Tibial artery (tissue), 4 donors: ENCODE measurements around the gene NEDD4L.

Source experiments
- DNase-seq, 2 donors: peaks; one replicate each; pipeline ENCODE4 v3.0.0-alpha.2; 2019
- H3K27ac ChIP-seq, 2 donors: fragments of 200-600 bp; sonication (generic) in 1 of 2; 1 replicate in 1 of 2; 2 replicates in 1 of 2; pipeline ENCODE4 v1.5.1; 2018 to 2019; ENCODE audit warnings: mild to moderate bottlenecking in 1 of 2
- H3K27me3 ChIP-seq, 2 donors: fragments of 200-600 bp; sonication (generic) in 1 of 2; one replicate each; pipeline versions ENCODE4 v1.5.1 to v1.6.0; 2016 to 2019
- H3K36me3 ChIP-seq, 3 donors: fragments of 200-600 bp; sonication (generic) in 2 of 3; one replicate each; pipeline ENCODE4 v1.5.1; 2016 to 2019; ENCODE audit warnings: mild to moderate bottlenecking in 2 of 3
- H3K4me1 ChIP-seq, 4 donors: fragments of 200-600 bp; sonication (generic) in 2 of 4; 1 replicate in 3 of 4; 2 replicates in 1 of 4; pipeline ENCODE4 v1.5.1; 2016 to 2019
- H3K4me3 ChIP-seq, 2 donors: fragments of 200-600 bp; sonication (generic) in 1 of 2; 1 replicate in 1 of 2; 2 replicates in 1 of 2; pipeline ENCODE4 v1.5.1; 2018 to 2019; ENCODE audit warnings: mild to moderate bottlenecking in 2 of 2
- H3K9me3 ChIP-seq, 3 donors: fragments of 200-600 bp; sonication (generic) in 1 of 3; one replicate each; pipeline ENCODE4 v1.5.1; 2016 to 2019
- CTCF ChIP-seq, 2 experiments: fragments of 200-600 bp in 1 of 2; fragments of 450-650 bp in 1 of 2; IDR thresholded peaks; one replicate each; pipeline ENCODE4 v1.5.1; 2017 to 2019; ENCODE audit warnings: antibody characterized with exemption in 2 of 2, mild to moderate bottlenecking in 1 of 2, moderate library complexity in 1 of 2
- intact Hi-C: fragments of 100-400 bp; cut with DNase I; formaldehyde crosslinking; loops from one replicate; pipeline ENCODE4 v1.15.0; 2023; ENCODE audit warnings: low total_unique reads

Gene NEDD4L

DNA sequence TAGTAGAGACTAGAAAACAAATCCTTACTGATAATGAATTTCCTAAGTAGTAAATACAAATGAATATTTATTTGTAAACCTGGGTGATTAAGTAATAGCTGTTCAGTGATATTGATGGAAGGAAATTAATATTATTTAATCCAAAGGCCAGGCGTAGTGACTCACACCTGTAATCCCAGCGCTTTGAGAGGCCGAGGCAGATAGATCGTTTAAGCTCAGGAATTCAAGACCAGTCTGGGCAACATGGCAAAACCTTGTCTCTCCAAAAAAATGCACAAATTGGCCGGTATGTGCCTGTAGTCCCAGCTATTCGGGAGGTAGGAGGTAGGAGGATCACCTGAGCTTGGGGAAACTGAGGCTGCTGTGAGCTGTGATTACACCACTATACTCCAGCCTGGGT, 228.2 kb downstream of the NEDD4L start:
- Histone ChIP-seq H3K9me3 (no peaks in the 10 kb centered on the region), H3K4me1 (peaks cover 0 to 10% (median 0%) of the 10 kb centered on the region in 4 donors), H3K4me3 (no peak overlapping the region), H3K27ac (no peak overlapping the region), H3K36me3 (no peaks in the 10 kb centered on the region), H3K27me3 (no peaks in the 10 kb centered on the region)
- DNase-seq = no peak
- intact Hi-C loops = no loop called here
- TF ChIP-seq CTCF (IDR thresholded peaks at IDR 0.05) = no peak

- intact Hi-C loops = no loop called here
- no peak for DNase-seq
- H3K27ac ChIP-seq = no peak overlapping the region
- no peak for TF ChIP-seq CTCF (IDR thresholded peaks at IDR 0.05)
- no peaks in the 10 kb centered on the region for H3K36me3 ChIP-seq
- H3K4me1 ChIP-seq = peaks cover 0 to 4% (median 0%) of the 10 kb centered on the region in 4 donors
- H3K4me3 ChIP-seq = no peak overlapping the region
- H3K9me3 ChIP-seq = no peaks in the 10 kb centered on the region
- no peaks in the 10 kb centered on the region for H3K27me3 ChIP-seq
Measured at GRCh38 chr18:58272779-58273435, 228.9 kb downstream of the NEDD4L start.

DNA sequence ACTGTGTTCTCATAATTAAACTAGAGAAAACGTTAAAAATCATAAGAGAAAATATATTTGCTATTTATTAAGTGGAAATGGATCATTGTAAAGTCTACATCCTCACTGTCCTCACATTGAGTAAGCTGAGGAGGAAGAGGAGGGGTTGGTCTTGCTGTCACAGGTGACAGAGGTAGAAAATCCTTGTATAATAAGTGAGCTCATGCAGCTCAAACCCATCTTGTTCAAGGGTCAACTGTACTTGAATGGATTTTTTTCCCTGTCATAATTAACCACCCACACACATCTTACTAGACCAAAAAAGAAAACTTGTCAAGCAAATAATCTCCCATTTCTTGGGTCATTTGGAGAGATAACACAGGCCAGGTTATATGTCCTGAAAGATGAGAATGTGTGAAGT, 231.2 kb downstream of the NEDD4L start:
- Histone ChIP-seq H3K27ac (no peak overlapping the region), H3K9me3 (no peaks in the 10 kb centered on the region), H3K4me3 (no peak overlapping the region), H3K4me1 (no peaks in the 10 kb centered on the region), H3K36me3 (no peaks in the 10 kb centered on the region), H3K27me3 (no peaks in the 10 kb centered on the region)
- no peak for DNase-seq
- no peak for TF ChIP-seq CTCF (IDR thresholded peaks at IDR 0.05)
- intact Hi-C loops = no loop called here

DNA sequence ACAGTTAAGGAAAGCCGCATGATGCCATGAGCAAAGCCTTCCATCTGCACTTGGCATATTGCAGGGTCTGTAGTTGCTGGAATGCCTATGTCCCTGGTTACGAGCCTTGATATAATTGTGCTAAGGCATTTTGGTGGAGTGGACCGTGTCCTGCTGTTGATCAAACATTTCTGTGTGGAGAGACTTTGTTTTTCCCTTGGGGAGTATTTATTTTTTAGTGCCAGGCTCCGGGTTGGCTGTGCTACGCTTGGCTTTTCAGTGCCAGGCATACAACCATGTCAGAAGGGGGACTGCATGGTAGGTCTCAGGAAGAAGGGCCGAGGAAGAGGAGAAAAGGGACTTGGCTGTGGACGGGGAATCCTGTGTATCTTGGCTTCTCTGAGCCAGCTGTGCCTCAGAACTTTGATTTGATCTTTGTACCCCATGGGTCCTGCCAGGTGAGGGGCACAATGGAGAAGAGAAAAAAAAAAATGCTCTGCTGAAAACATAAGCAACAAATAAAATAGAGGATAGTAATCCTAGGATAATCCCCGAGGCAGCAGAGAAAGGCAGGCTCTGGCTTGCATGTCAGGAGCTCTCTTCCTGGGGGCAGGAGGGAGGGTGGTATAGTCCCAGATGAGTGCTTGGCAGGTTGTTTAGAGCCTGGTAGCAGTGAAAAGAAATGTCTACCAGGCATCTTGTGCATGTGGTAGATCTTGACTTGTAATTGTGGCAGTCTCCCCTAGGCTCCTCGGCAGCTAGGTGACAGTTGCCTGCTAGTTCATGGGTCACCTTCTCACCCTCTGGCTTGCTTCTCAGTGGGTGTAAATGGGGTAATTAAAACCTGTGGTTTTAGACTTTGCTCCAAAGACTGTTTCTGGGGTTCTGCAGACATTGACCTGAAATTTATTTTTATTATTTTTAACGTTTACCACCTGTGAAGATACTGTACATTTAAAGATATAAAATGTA, 233.0 kb downstream of the NEDD4L start:
- no peak overlapping the region for H3K27ac ChIP-seq
- TF ChIP-seq CTCF (IDR thresholded peaks at IDR 0.05) = no peak
- no peaks in the 10 kb centered on the region for H3K36me3 ChIP-seq
- intact Hi-C loops = no loop called here
- H3K4me1 ChIP-seq = no peaks in the 10 kb centered on the region
- DNase-seq = no peak
- no peaks in the 10 kb centered on the region for H3K27me3 ChIP-seq
- no peaks in the 10 kb centered on the region for H3K9me3 ChIP-seq
- H3K4me3 ChIP-seq = no peak overlapping the region

DNA sequence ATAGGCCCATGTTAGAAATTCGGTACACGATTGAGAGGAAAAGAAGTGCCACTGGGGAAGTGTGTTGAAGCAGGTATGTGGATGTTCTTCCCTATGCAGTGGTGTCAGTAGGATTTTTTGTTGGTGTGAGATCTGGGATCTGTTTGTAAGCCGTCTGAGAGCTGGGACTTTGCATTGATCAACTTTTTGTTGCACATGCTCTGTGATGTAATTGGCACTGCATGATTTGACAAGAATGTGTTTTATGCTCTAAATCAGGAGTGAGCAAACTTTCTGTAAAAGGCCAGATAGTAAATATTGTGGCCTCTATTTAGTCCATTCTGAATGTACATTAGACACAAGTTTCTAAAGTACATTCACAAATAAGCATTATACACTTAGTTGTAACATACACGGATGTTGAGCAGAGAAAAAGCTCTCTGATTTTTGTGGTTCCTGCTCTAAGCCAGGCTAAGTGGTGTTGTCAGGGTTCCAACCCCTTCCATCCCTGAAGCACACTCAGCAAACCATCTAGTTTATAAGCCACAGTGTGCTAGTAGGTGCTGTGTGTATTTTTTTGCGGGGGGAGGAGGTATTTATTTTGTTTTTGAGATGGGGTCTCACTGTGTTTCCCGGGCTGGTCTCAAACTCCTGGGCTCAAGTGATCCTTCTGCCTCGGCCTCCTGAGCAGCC, 235.6 kb downstream of the NEDD4L start:
- intact Hi-C loops = no loop called here
- H3K27ac ChIP-seq = no peak overlapping the region
- no peak for TF ChIP-seq CTCF (IDR thresholded peaks at IDR 0.05)

More for the DNA sequence above, 235.6 kb downstream of the NEDD4L start:
- Histone ChIP-seq H3K4me3 (no peak overlapping the region), H3K9me3 (no peaks in the 10 kb centered on the region), H3K4me1 (no peaks in the 10 kb centered on the region), H3K36me3 (no peaks in the 10 kb centered on the region), H3K27me3 (no peaks in the 10 kb centered on the region)
- DNase-seq = no peak
